Choroid plexus epithelial cell (primary cell): ENCODE measurements around the gene KCNH2.
A peak's percentile ranks its signal among the peaks of the same experiment; 100 is the strongest.

Experiments
- DNase-seq: peaks from one replicate; pipeline ENCODE4 v3.0.0-alpha.2; 2010; ENCODE audit warnings: low read depth
- H3K4me3 ChIP-seq: 2 replicates; pipeline ENCODE4 v1.5.1; 2011; ENCODE audit warnings: low read depth, mild to moderate bottlenecking, control low read depth, low read length, moderate library complexity
- CTCF ChIP-seq: conservative IDR thresholded peaks from 2 replicates; pipeline ENCODE4 v1.5.1; 2011; ENCODE audit warnings: low read depth, mild to moderate bottlenecking, control low read depth, inconsistent platforms, low read length, moderate library complexity

Gene KCNH2

DNA sequence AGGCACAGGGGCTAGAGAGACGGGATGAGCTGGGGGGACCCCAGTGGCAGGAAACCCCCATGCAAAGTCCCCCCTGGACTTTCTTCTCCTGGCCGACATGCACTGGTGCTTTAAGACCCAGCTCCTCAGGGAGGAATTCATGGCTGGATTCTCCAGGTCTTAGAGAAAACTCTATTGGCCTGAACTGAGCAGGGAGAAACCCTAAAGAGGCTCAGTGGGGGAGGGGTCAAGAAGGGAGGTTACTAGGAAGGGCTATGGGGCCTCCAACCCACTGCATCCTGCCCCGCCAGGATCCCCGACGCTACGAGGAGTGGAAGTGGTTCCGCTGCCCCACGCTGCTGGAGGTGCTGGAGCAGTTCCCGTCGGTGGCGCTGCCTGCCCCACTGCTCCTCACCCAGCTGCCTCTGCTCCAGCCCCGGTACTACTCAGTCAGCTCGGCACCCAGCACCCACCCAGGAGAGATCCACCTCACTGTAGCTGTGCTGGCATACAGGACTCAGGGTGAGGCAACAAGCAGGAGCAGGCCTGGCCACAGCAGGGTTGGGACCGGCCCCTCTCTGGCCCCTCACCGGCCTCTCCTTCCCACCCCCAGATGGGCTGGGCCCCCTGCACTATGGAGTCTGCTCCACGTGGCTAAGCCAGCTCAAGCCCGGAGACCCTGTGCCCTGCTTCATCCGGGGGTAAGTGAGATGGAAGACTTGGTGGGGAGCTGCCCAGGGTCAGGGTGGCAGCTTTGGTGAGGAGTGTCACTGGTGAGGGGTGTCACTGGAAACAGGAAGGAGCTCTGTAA lies 32.4 kb upstream of the KCNH2 start:
- DNase-seq, result peak; percentile 56
- TF ChIP-seq CTCF, result no peak
- H3K4me3 ChIP-seq, result peak overlapping the region; percentile 22

DNA sequence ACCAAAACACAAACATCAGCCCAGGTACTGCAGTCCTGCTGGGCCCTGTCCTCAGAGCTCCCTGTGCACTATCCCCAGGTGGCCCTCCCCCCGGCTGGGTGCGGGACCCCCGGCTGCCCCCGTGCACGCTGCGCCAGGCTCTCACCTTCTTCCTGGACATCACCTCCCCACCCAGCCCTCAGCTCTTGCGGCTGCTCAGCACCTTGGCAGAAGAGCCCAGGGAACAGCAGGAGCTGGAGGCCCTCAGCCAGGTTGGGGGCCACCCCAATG lies 31.9 kb upstream of the KCNH2 start:
- TF ChIP-seq CTCF, result no peak
- H3K4me3 ChIP-seq, result no peak overlapping the region
- no peak for DNase-seq

GRCh38 chr7:151009327-151010036 lies 31.4 kb upstream of the KCNH2 start:
- DNase-seq, result no peak
- TF ChIP-seq CTCF, result no peak
- no peak overlapping the region for H3K4me3 ChIP-seq

- DNase-seq, result peak; percentile 46
- H3K4me3 ChIP-seq, result peak overlapping the region; percentile 28
- TF ChIP-seq CTCF, result peak; percentile 74
Observed at GRCh38 chr7:151008511-151009323, 30.6 kb upstream of the KCNH2 start.

DNA sequence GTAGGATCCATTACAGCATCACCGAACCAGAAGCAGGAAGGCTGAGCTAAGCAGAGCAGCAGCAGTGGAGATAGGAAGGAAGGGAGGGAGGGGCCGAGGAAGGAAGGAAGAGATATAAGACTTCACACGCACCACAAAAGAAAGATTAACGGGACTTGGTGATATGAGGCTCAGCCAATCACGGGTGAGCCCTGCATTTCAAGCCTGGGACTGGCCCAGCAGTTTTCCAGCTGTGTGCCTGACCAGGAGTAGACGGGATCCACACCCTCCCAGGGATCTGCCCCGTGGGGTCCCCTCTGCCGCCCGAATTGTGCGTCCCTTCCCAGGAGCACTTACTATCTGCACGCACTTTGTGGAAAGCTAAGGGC lies 30.0 kb upstream of the KCNH2 start:
- peak; percentile 13 for DNase-seq
- TF ChIP-seq CTCF, result no peak
- no peak overlapping the region for H3K4me3 ChIP-seq

GRCh38 chr7:151007469-151007898 lies 29.4 kb upstream of the KCNH2 start:
- DNase-seq, result peak; percentile 20
- no peak for TF ChIP-seq CTCF
- H3K4me3 ChIP-seq, result no peak overlapping the region
